Mucosa of descending colon (tissue), 3 donors: ENCODE results near the gene SMARCC1. TPM values are rescaled to one million over a fixed set of nuclear protein-coding genes. Genes with fewer than 3 reads are reported as not detected.

Source experiments
- ATAC-seq: fragments of 200-7000 bp; cut with Tn5 transposase; one replicate; pipeline ENCODE4 v1.9.1; 2020; ENCODE audit warnings: mild to moderate bottlenecking, moderate library complexity
- DNase-seq, 3 donors: peaks; one replicate each; pipeline ENCODE4 v3.0.0-alpha.2; 2020
- H3K36me3 ChIP-seq: fragments of 200-600 bp; one replicate; pipeline ENCODE4 v1.8.0; 2021; ENCODE audit warnings: low read depth, mild to moderate bottlenecking
- H3K4me1 ChIP-seq: fragments of 200-600 bp; one replicate; pipeline ENCODE4 v1.8.0; 2021; ENCODE audit warnings: low read depth, mild to moderate bottlenecking
- H3K4me3 ChIP-seq: fragments of 200-600 bp; one replicate; pipeline ENCODE4 v1.8.0; 2021; ENCODE audit warnings: mild to moderate bottlenecking
- H3K9me3 ChIP-seq: fragments of 200-600 bp; one replicate; pipeline ENCODE4 v1.8.0; 2021; ENCODE audit warnings: mild to moderate bottlenecking
- intact Hi-C, 2 donors: fragments of 100-400 bp; cut with DNase I in 1 of 2; cut with micrococcal nuclease in 1 of 2; formaldehyde crosslinking; loops; one replicate each; pipeline versions ENCODE4 v1.11.0 to v1.11.1; 2022; cut with DNase I, micrococcal nuclease
- total RNA-seq, 3 donors: library from RNA; stranded (reverse); fragmentation: NEBNext Ultra II Directional in 2 of 3; extraction: Animal tissue kit (Norgen Biotek cat#: 25700) in 2 of 3; gene quantifications; one replicate each; pipeline versions ENCODE4 v1.2.1 to v1.2.4, GENCODE V29; 2021 to 2023
- TF ChIP-seq, protein P1 (sequence below): fragments of 200-600 bp; IDR thresholded peaks from one replicate; pipeline ENCODE4 v1.8.0; 2022; ENCODE audit warnings: antibody characterized with exemption, mild to moderate bottlenecking
- donor health status: DM: no; HTN: no; CAD: no; lungs with moderate emphysema.
- donor health status: DM: no; HTN: no; CAD: no.
- donor health status: DM: no; HTN: yes; CAD: no.

SMARCC1 gene
- total RNA-seq, 3 donors from 2014 or later = 61.5 to 117 (median 71.5) TPM

DNA sequence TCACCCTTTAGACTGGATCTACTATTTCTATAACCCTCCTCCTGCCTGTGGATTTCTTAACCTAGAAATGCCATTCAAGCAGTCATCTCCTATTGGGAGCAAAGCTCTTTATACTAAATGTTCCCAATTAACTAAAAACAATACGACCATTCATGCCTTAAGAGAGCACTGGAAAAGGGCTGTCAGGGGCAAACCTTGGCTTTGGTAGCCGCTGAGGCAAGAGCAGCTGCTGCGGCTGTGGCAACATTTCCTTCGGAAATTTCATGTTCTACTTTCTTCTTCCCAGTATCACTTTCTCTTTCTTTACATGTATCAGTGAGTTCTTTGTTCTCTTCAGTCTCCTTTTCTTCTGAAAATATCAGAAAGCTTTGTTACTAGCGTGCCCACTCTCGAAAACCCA, 146.7 kb downstream of the SMARCC1 start:
- H3K4me3 ChIP-seq = no peak overlapping the region
- no peak for DNase-seq
- TF ChIP-seq, protein P1, sequence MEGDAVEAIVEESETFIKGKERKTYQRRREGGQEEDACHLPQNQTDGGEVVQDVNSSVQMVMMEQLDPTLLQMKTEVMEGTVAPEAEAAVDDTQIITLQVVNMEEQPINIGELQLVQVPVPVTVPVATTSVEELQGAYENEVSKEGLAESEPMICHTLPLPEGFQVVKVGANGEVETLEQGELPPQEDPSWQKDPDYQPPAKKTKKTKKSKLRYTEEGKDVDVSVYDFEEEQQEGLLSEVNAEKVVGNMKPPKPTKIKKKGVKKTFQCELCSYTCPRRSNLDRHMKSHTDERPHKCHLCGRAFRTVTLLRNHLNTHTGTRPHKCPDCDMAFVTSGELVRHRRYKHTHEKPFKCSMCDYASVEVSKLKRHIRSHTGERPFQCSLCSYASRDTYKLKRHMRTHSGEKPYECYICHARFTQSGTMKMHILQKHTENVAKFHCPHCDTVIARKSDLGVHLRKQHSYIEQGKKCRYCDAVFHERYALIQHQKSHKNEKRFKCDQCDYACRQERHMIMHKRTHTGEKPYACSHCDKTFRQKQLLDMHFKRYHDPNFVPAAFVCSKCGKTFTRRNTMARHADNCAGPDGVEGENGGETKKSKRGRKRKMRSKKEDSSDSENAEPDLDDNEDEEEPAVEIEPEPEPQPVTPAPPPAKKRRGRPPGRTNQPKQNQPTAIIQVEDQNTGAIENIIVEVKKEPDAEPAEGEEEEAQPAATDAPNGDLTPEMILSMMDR = no peak

DNA sequence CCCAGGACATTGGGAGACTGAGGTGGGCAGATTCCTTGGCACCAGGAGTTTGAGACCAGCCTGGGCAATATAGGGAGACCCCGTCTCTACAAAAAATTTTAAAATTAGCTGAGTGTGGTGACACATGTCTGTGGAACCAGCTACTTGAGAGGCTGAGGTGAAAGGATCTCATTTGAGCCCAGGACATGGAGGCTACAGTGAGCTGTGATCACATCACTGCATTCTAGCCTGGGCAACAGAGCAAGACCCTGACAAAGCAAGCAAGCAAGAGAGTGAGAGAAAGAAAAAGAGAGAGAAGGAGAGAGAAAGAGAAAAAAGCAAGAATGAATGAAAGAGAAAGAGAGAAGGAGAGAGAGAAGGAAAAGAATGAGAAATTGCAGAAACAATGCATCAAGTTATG, 150.9 kb downstream of the SMARCC1 start:
- Histone ChIP-seq H3K4me1 (no peaks in the 10 kb centered on the region), H3K4me3 (no peak overlapping the region), H3K36me3 (no peaks in the 10 kb centered on the region), H3K9me3 (no peaks in the 10 kb centered on the region)
- no peak for ATAC-seq
- intact Hi-C loops = no loop called here
- TF ChIP-seq, protein P1 = no peak
- no peak for DNase-seq

More for the DNA sequence above, 146.7 kb downstream of the SMARCC1 start:
- H3K36me3 ChIP-seq = no peaks in the 10 kb centered on the region
- H3K4me1 ChIP-seq = no peaks in the 10 kb centered on the region
- H3K9me3 ChIP-seq = no peaks in the 10 kb centered on the region
- ATAC-seq = no peak
- intact Hi-C loops = no loop called here

DNA sequence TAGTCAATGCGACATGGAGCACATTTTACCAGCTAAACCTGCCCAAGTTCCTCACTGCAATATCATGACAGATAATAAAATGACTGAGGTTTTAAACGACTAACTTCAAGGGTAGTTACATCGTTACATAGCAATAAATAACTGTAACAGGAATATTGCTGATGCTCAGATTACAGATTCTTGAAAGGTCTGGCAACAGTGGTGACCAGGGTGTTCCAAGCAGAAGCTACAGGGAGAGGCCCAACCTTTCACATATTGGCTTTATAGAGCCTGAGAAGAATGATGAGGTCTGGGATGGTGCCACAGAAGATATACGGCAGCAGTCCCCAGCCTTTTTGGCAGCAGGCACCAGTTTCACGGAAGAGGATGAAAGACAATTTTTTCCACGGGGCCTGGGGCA, 151.9 kb downstream of the SMARCC1 start:
- DNase-seq (no peak), ATAC-seq (no peak)
- Histone ChIP-seq H3K36me3 (no peaks in the 10 kb centered on the region), H3K9me3 (no peaks in the 10 kb centered on the region), H3K4me3 (no peak overlapping the region), H3K4me1 (no peaks in the 10 kb centered on the region)
- TF ChIP-seq, protein P1 = no peak
- intact Hi-C loops = no loop called here

DNA sequence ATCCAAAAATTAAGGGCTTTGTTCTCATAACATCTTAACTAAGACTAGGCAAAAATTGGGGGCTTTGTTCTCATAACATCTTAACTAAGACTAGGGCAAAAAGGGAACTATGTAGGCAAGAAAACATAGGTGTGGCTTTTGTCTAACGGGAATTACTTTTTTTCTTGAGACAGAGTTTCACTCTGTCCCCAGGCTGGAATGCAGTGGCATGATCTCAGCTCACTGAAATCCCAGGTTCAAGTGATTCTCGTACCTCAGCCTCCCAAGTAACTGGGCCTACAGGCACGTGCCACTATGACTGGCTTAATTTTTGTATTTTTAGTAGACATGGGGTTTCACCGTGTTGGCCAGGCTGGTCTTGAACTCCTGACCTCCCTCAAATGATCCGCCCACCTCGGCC, 153.3 kb downstream of the SMARCC1 start:
- intact Hi-C loops = no loop called here
- DNase-seq = no peak
- no peaks in the 10 kb centered on the region for H3K9me3 ChIP-seq
- H3K36me3 ChIP-seq = no peaks in the 10 kb centered on the region
- TF ChIP-seq, protein P1 = no peak
- no peak overlapping the region for H3K4me3 ChIP-seq
- ATAC-seq = no peak
- H3K4me1 ChIP-seq = no peaks in the 10 kb centered on the region

DNA sequence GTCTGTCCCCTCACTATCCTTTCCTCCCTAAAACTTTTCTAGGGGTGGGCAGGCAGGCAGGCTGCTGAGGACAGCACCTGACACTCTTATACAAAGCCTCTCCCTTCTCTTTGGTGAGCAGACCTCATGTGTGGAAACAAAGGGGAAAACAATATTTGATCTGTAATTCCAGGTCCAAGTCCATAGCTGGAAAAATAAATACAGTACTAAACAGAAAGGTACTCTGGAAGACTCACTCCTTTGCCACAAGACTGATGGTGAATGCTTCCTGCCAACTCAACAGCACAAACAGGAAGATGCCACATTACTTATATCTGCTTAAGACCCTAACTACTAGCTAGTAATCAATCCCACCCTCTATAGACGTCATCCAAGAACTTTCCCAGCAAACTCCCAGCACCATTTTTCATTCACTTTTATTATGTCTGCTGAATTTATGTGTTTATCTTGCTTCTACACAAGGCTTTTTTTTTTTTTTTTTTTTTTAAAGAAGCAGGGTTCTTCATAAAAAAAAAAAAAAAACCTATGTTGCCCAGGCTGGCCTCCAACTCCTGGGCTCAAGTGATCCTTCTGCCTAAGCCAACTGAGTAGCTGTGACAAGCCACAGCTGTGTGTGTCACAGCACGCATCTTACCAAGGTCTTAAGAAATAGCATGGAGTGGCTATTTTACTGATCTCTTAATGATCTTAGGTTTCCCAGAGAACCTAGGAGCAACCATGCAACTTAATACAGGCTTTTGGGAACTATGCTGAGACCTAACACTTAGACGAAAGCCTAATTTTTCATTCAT, 158.8 kb downstream of the SMARCC1 start:
- intact Hi-C loops = no loop called here
- ATAC-seq (peak; percentile 18), DNase-seq (no peak)
- Histone ChIP-seq H3K36me3 (peaks cover 3% of the 10 kb centered on the region), H3K4me3 (no peak overlapping the region), H3K9me3 (no peaks in the 10 kb centered on the region), H3K4me1 (no peaks in the 10 kb centered on the region)
- TF ChIP-seq, protein P1 = no peak
